GM19397 (cell line): Measurements from ENCODE around the gene H3-3A.
A peak's percentile ranks its signal among the peaks of the same experiment; 100 is the strongest.

Experiments used
- ATAC-seq: cut with Tn5 transposase; IDR thresholded peaks from one replicate; pipeline ENCODE4 v1.9.1; 2021; ENCODE audit warnings: mild to moderate bottlenecking, moderate library complexity; ENCODE audit not compliant: unreplicated experiment

The H3-3A gene

GRCh38 chr1:226110249-226111097 is 48.0 kb downstream of the H3-3A start:
- ATAC-seq = peak; percentile 85

GRCh38 chr1:226111098-226111882 is 48.8 kb downstream of the H3-3A start:
- ATAC-seq = no peak

- no peak for ATAC-seq
Observed at GRCh38 chr1:226111883-226112261, 49.4 kb downstream of the H3-3A start.

- no peak for ATAC-seq
Observed at GRCh38 chr1:226112626-226113025, 50.1 kb downstream of the H3-3A start.

GRCh38 chr1:226116673-226117072 is 54.2 kb downstream of the H3-3A start:
- ATAC-seq = no peak

GRCh38 chr1:226117330-226117729 is 54.8 kb downstream of the H3-3A start:
- no peak for ATAC-seq

GRCh38 chr1:226118357-226118756 is 55.8 kb downstream of the H3-3A start:
- ATAC-seq = no peak

GRCh38 chr1:226119169-226119568 is 56.7 kb downstream of the H3-3A start:
- ATAC-seq = no peak

GRCh38 chr1:226120398-226120797 is 57.9 kb downstream of the H3-3A start:
- ATAC-seq = no peak

- ATAC-seq = no peak
Observed at GRCh38 chr1:226121049-226121586, 58.6 kb downstream of the H3-3A start.
